ENCODE data around the gene AJAP1.

DNA sequence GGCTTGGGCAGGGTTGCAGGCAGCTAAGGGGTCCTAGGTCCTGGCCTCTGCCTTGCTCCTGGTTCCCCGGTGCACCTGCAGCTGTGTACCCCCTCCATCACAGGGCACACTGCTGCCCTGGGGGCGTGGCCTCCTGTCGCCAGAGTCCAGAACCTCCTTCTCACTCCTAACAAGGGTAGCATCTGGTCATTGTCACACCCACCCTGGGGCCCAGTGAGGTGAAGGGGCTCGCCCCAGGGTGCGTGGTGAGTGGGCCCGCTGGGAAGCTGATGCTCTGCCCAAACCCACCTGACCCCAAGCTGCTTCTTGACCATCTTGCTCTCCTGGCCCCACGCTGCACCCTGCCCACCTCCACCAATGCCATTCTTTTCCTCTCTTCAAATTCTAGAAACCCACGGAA, 44.5 kb downstream of the AJAP1 start:
- TF ChIP-seq, protein P1, sequence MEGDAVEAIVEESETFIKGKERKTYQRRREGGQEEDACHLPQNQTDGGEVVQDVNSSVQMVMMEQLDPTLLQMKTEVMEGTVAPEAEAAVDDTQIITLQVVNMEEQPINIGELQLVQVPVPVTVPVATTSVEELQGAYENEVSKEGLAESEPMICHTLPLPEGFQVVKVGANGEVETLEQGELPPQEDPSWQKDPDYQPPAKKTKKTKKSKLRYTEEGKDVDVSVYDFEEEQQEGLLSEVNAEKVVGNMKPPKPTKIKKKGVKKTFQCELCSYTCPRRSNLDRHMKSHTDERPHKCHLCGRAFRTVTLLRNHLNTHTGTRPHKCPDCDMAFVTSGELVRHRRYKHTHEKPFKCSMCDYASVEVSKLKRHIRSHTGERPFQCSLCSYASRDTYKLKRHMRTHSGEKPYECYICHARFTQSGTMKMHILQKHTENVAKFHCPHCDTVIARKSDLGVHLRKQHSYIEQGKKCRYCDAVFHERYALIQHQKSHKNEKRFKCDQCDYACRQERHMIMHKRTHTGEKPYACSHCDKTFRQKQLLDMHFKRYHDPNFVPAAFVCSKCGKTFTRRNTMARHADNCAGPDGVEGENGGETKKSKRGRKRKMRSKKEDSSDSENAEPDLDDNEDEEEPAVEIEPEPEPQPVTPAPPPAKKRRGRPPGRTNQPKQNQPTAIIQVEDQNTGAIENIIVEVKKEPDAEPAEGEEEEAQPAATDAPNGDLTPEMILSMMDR (IDR thresholded peaks at IDR 0.05; ENCODE audit: low read depth, low read length) = no peak
- no peak for TF ChIP-seq EZH2phosphoT487 (IDR thresholded peaks at IDR 0.05; ENCODE audit: low read depth)

All from OCI-LY3 (cell line).